ENCODE data around the gene COL9A3.

- no peak for TF ChIP-seq TAF1 (IDR thresholded peaks at IDR 0.05; ENCODE audit: borderline replicate concordance, low read depth, low read length)
- TF ChIP-seq POLR2A (IDR thresholded peaks at IDR 0.05; ENCODE audit: low read depth, low read length) = no peak
Observed at GRCh38 chr20:62805155-62805710, 11.6 kb upstream of the COL9A3 start.

Measured in GM12892 (cell line).